ENCODE data around the gene SIT1.

The SIT1 gene

GRCh38 chr9:35660966-35661415 lies 10.3 kb upstream of the SIT1 start:
- no peak overlapping the region for H3K4me3 ChIP-seq (ENCODE audit: low read length)
- DNase-seq (ENCODE audit: low read depth): no peak
- TF ChIP-seq CTCF (conservative IDR thresholded peaks at IDR 0.05; ENCODE audit: low read depth, low read length): peak; percentile 53

GRCh38 chr9:35659340-35659739 lies 8.6 kb upstream of the SIT1 start:
- peak overlapping the region; percentile 86 for H3K4me3 ChIP-seq (ENCODE audit: low read length)
- no peak for TF ChIP-seq CTCF (conservative IDR thresholded peaks at IDR 0.05; ENCODE audit: low read depth, low read length)
- no peak for DNase-seq (ENCODE audit: low read depth)

GRCh38 chr9:35658968-35659220 lies 8.2 kb upstream of the SIT1 start:
- DNase-seq (ENCODE audit: low read depth): no peak
- peak overlapping the region; percentile 86 for H3K4me3 ChIP-seq (ENCODE audit: low read length)
- TF ChIP-seq CTCF (conservative IDR thresholded peaks at IDR 0.05; ENCODE audit: low read depth, low read length): no peak

GRCh38 chr9:35658137-35658967 lies 7.6 kb upstream of the SIT1 start, which contains the start of gene CCDC107:
CCDC107 (plus strand) TSS chr9:35658292; CDS start chr9:35658380, 88 bp downstream.
- peak; percentile 59 for TF ChIP-seq CTCF (conservative IDR thresholded peaks at IDR 0.05; ENCODE audit: low read depth, low read length)
- DNase-seq (ENCODE audit: low read depth): no peak
- peak within 1 kb of the TSS; percentile 86 for H3K4me3 ChIP-seq (ENCODE audit: low read length)

GRCh38 chr9:35657546-35658136 lies 6.9 kb upstream of the SIT1 start, which contains the start of gene RMRP:
RMRP (minus strand) TSS chr9:35658019.
- no peak for TF ChIP-seq CTCF (conservative IDR thresholded peaks at IDR 0.05; ENCODE audit: low read depth, low read length)
- H3K4me3 ChIP-seq (ENCODE audit: low read length): peak within 1 kb of the TSS; percentile 86
- peak; percentile 99 for DNase-seq (ENCODE audit: low read depth)

GRCh38 chr9:35656831-35657545 lies 6.3 kb upstream of the SIT1 start:
- TF ChIP-seq CTCF (conservative IDR thresholded peaks at IDR 0.05; ENCODE audit: low read depth, low read length): no peak
- H3K4me3 ChIP-seq (ENCODE audit: low read length): peak overlapping the region; percentile 47
- no peak for DNase-seq (ENCODE audit: low read depth)

Measured in retinal pigment epithelial cell (primary cell).